ENCODE results near the gene ANO6. TPM values are rescaled to one million over a fixed set of nuclear protein-coding genes. Genes with fewer than 3 reads are reported as not detected.

Gene ANO6
- polyA plus RNA-seq, 4 donors: 19.9 to 63.3 (median 29.8) TPM

- DNase-seq (peak; percentile 36 to 64), FAIRE-seq (no peak)
- no peaks in the 10 kb centered on the region for H3K27me3 ChIP-seq (ENCODE audit: control insufficient read depth in 3 of 3, insufficient read depth in 3 of 3, low read length in 3 of 3)
- no peak overlapping the region for H3K4me3 ChIP-seq (ENCODE audit: low read depth in 1 of 3, low read length in 3 of 3)
- peak overlapping the region in 2 of 3 donors; percentile 18 to 53 for H3K27ac ChIP-seq (ENCODE audit: low read depth in 1 of 3, low read length in 2 of 3)
- 51 to 66% (median 60%) methylated on average over 8 of the region's 8 CpGs for WGBS, 3 donors
- peaks cover 0 to 5% (median 0%) of the 10 kb centered on the region in 3 donors for H3K36me3 ChIP-seq (ENCODE audit: control insufficient read depth in 3 of 3, insufficient read depth in 2 of 3, low read depth in 1 of 3, low read length in 3 of 3)
- H3K9me3 ChIP-seq (ENCODE audit: control insufficient read depth in 2 of 2, insufficient read depth in 1 of 2, low read depth in 1 of 2, low read length in 1 of 2): peaks cover 0 to 3% of the 10 kb centered on the region in 2 donors
- H3K4me1 ChIP-seq (ENCODE audit: control insufficient read depth in 3 of 3, insufficient read depth in 2 of 3, low read depth in 1 of 3, low read length in 2 of 3): peaks cover 12 to 42% (median 19%) of the 10 kb centered on the region in 3 donors
These were observed 68.4 kb downstream of the ANO6 start for GRCh38 chr12:45284096-45284901.

GRCh38 chr12:45285717-45286116 lies 69.8 kb downstream of the ANO6 start:
- DNase-seq: no peak

GRCh38 chr12:45286621-45287020 lies 70.7 kb downstream of the ANO6 start:
- Histone ChIP-seq H3K36me3 (ENCODE audit: control insufficient read depth in 3 of 3, insufficient read depth in 2 of 3, low read depth in 1 of 3, low read length in 3 of 3) (peaks cover 0 to 5% (median 0%) of the 10 kb centered on the region in 3 donors), H3K27me3 (ENCODE audit: control insufficient read depth in 3 of 3, insufficient read depth in 3 of 3, low read length in 3 of 3) (no peaks in the 10 kb centered on the region), H3K27ac (ENCODE audit: low read depth in 1 of 3, low read length in 2 of 3) (no peak overlapping the region), H3K4me1 (ENCODE audit: control insufficient read depth in 3 of 3, insufficient read depth in 2 of 3, low read depth in 1 of 3, low read length in 2 of 3) (peaks cover 10 to 31% (median 14%) of the 10 kb centered on the region in 3 donors), H3K9me3 (ENCODE audit: control insufficient read depth in 2 of 2, insufficient read depth in 1 of 2, low read depth in 1 of 2, low read length in 1 of 2) (no peaks in the 10 kb centered on the region), H3K4me3 (ENCODE audit: low read depth in 1 of 3, low read length in 3 of 3) (no peak overlapping the region)
- FAIRE-seq (no peak), DNase-seq (no peak)
- 87 to 95% (median 93%) methylated on average over 2 of the region's 2 CpGs for WGBS, 3 donors

More at GRCh38 chr12:45285717-45286116, 69.8 kb downstream of the ANO6 start:
- H3K9me3 ChIP-seq (ENCODE audit: control insufficient read depth in 2 of 2, insufficient read depth in 1 of 2, low read depth in 1 of 2, low read length in 1 of 2): peaks cover 0 to 3% of the 10 kb centered on the region in 2 donors
- no peak overlapping the region for H3K27ac ChIP-seq (ENCODE audit: low read depth in 1 of 3, low read length in 2 of 3)
- 76 to 94% (median 89%) methylated on average over 2 of the region's 2 CpGs for whole genome bisulfite sequencing, 3 donors
- peaks cover 0 to 5% (median 0%) of the 10 kb centered on the region in 3 donors for H3K36me3 ChIP-seq (ENCODE audit: control insufficient read depth in 3 of 3, insufficient read depth in 2 of 3, low read depth in 1 of 3, low read length in 3 of 3)
- peaks cover 10 to 34% (median 14%) of the 10 kb centered on the region in 3 donors for H3K4me1 ChIP-seq (ENCODE audit: control insufficient read depth in 3 of 3, insufficient read depth in 2 of 3, low read depth in 1 of 3, low read length in 2 of 3)
- H3K27me3 ChIP-seq (ENCODE audit: control insufficient read depth in 3 of 3, insufficient read depth in 3 of 3, low read length in 3 of 3): no peaks in the 10 kb centered on the region
- no peak for FAIRE-seq
- no peak overlapping the region for H3K4me3 ChIP-seq (ENCODE audit: low read depth in 1 of 3, low read length in 3 of 3)

GRCh38 chr12:45289245-45290215 lies 73.6 kb downstream of the ANO6 start:
- DNase-seq (no peak), FAIRE-seq (no peak)
- no peak overlapping the region for H3K4me3 ChIP-seq (ENCODE audit: low read depth in 1 of 3, low read length in 3 of 3)
- H3K36me3 ChIP-seq (ENCODE audit: control insufficient read depth in 3 of 3, insufficient read depth in 2 of 3, low read depth in 1 of 3, low read length in 3 of 3): peaks cover 0 to 2% (median 0%) of the 10 kb centered on the region in 3 donors
- peaks cover 0 to 8% (median 3%) of the 10 kb centered on the region in 3 donors for H3K4me1 ChIP-seq (ENCODE audit: control insufficient read depth in 3 of 3, insufficient read depth in 2 of 3, low read depth in 1 of 3, low read length in 2 of 3)
- no peaks in the 10 kb centered on the region for H3K27me3 ChIP-seq (ENCODE audit: control insufficient read depth in 3 of 3, insufficient read depth in 3 of 3, low read length in 3 of 3)
- H3K27ac ChIP-seq (ENCODE audit: low read depth in 1 of 3, low read length in 2 of 3): no peak overlapping the region
- 89 to 96% (median 90%) methylated on average over 4 of the region's 4 CpGs for WGBS, 3 donors
- H3K9me3 ChIP-seq (ENCODE audit: control insufficient read depth in 2 of 2, insufficient read depth in 1 of 2, low read depth in 1 of 2, low read length in 1 of 2): no peaks in the 10 kb centered on the region

GRCh38 chr12:45290216-45290605 lies 74.3 kb downstream of the ANO6 start:
- FAIRE-seq (no peak), DNase-seq (no peak)
- H3K27ac ChIP-seq (ENCODE audit: low read depth in 1 of 3, low read length in 2 of 3): no peak overlapping the region
- no peaks in the 10 kb centered on the region for H3K27me3 ChIP-seq (ENCODE audit: control insufficient read depth in 3 of 3, insufficient read depth in 3 of 3, low read length in 3 of 3)
- peaks cover 0 to 2% (median 0%) of the 10 kb centered on the region in 3 donors for H3K36me3 ChIP-seq (ENCODE audit: control insufficient read depth in 3 of 3, insufficient read depth in 2 of 3, low read depth in 1 of 3, low read length in 3 of 3)
- peaks cover 0 to 5% (median 0%) of the 10 kb centered on the region in 3 donors for H3K4me1 ChIP-seq (ENCODE audit: control insufficient read depth in 3 of 3, insufficient read depth in 2 of 3, low read depth in 1 of 3, low read length in 2 of 3)
- WGBS, 3 donors: 95 to 100% (median 97%) methylated on average over 2 of the region's 2 CpGs
- no peaks in the 10 kb centered on the region for H3K9me3 ChIP-seq (ENCODE audit: control insufficient read depth in 2 of 2, insufficient read depth in 1 of 2, low read depth in 1 of 2, low read length in 1 of 2)
- no peak overlapping the region for H3K4me3 ChIP-seq (ENCODE audit: low read depth in 1 of 3, low read length in 3 of 3)

- H3K27me3 ChIP-seq (ENCODE audit: control insufficient read depth in 3 of 3, insufficient read depth in 3 of 3, low read length in 3 of 3): no peaks in the 10 kb centered on the region
- peaks cover 0 to 2% (median 0%) of the 10 kb centered on the region in 3 donors for H3K4me1 ChIP-seq (ENCODE audit: control insufficient read depth in 3 of 3, insufficient read depth in 2 of 3, low read depth in 1 of 3, low read length in 2 of 3)
- no peak overlapping the region for H3K4me3 ChIP-seq (ENCODE audit: low read depth in 1 of 3, low read length in 3 of 3)
- H3K27ac ChIP-seq (ENCODE audit: low read depth in 1 of 3, low read length in 2 of 3): no peak overlapping the region
- FAIRE-seq (no peak), DNase-seq (no peak)
- WGBS, 3 donors: 82 to 88% (median 85%) methylated on average over 1 of the region's 1 CpG
- no peaks in the 10 kb centered on the region for H3K36me3 ChIP-seq (ENCODE audit: control insufficient read depth in 3 of 3, insufficient read depth in 2 of 3, low read depth in 1 of 3, low read length in 3 of 3)
- H3K9me3 ChIP-seq (ENCODE audit: control insufficient read depth in 2 of 2, insufficient read depth in 1 of 2, low read depth in 1 of 2, low read length in 1 of 2): no peaks in the 10 kb centered on the region
These were observed 75.6 kb downstream of the ANO6 start for GRCh38 chr12:45291518-45291917.

GRCh38 chr12:45292486-45293195 lies 76.7 kb downstream of the ANO6 start:
- DNase-seq (no peak), FAIRE-seq (no peak)
- Histone ChIP-seq H3K9me3 (ENCODE audit: control insufficient read depth in 2 of 2, insufficient read depth in 1 of 2, low read depth in 1 of 2, low read length in 1 of 2) (no peaks in the 10 kb centered on the region), H3K4me1 (ENCODE audit: control insufficient read depth in 3 of 3, insufficient read depth in 2 of 3, low read depth in 1 of 3, low read length in 2 of 3) (peaks cover 0 to 2% (median 0%) of the 10 kb centered on the region in 3 donors), H3K27ac (ENCODE audit: low read depth in 1 of 3, low read length in 2 of 3) (peak overlapping the region in 2 of 3 donors; percentile 26 to 65), H3K36me3 (ENCODE audit: control insufficient read depth in 3 of 3, insufficient read depth in 2 of 3, low read depth in 1 of 3, low read length in 3 of 3) (no peaks in the 10 kb centered on the region), H3K27me3 (ENCODE audit: control insufficient read depth in 3 of 3, insufficient read depth in 3 of 3, low read length in 3 of 3) (no peaks in the 10 kb centered on the region), H3K4me3 (ENCODE audit: low read depth in 1 of 3, low read length in 3 of 3) (no peak overlapping the region)
- WGBS, 3 donors: 73 to 95% (median 87%) methylated on average over 4 of the region's 4 CpGs

- Histone ChIP-seq H3K36me3 (ENCODE audit: control insufficient read depth in 3 of 3, insufficient read depth in 2 of 3, low read depth in 1 of 3, low read length in 3 of 3) (no peaks in the 10 kb centered on the region), H3K27me3 (ENCODE audit: control insufficient read depth in 3 of 3, insufficient read depth in 3 of 3, low read length in 3 of 3) (no peaks in the 10 kb centered on the region), H3K4me1 (ENCODE audit: control insufficient read depth in 3 of 3, insufficient read depth in 2 of 3, low read depth in 1 of 3, low read length in 2 of 3) (peaks cover 0 to 2% (median 2%) of the 10 kb centered on the region in 3 donors), H3K9me3 (ENCODE audit: control insufficient read depth in 2 of 2, insufficient read depth in 1 of 2, low read depth in 1 of 2, low read length in 1 of 2) (no peaks in the 10 kb centered on the region), H3K4me3 (ENCODE audit: low read depth in 1 of 3, low read length in 3 of 3) (no peak overlapping the region), H3K27ac (ENCODE audit: low read depth in 1 of 3, low read length in 2 of 3) (no peak overlapping the region)
- WGBS, 3 donors: 90 to 96% (median 95%) methylated on average over 5 of the region's 5 CpGs
- no peak for DNase-seq
- FAIRE-seq: no peak
These were observed 79.0 kb downstream of the ANO6 start for GRCh38 chr12:45294906-45295305.
